Measurements from ENCODE around the gene ADGB. TPM values are rescaled to one million over a fixed set of nuclear protein-coding genes. Genes with fewer than 3 reads are reported as not detected.
A peak's percentile ranks its signal among the peaks of the same experiment; 100 is the strongest.

Gene ADGB
- total and polyA plus RNA-seq, 2 of the 13 experiments (the other 11 are each of a cell fraction or from before 2014, with no cell fraction given), result not detected

- TF ChIP-seq ZNF574 (CRISPR knock-in tag; IDR thresholded peaks at IDR 0.05), result peak; percentile 76
- peak; percentile 88; the same call in 1 of the 2 replicates for TF ChIP-seq AHR (CRISPR knock-in tag; IDR thresholded peaks at IDR 0.05)
- TF ChIP-seq DRAP1 (CRISPR knock-in tag; IDR thresholded peaks at IDR 0.05), result no peak
- 0 out of 2 replicates have a peak, but pooled peaks have one; percentile 65 for TF ChIP-seq ZIK1 (CRISPR knock-in tag; IDR thresholded peaks at IDR 0.05; ENCODE audit: borderline replicate concordance, low read depth)
- TF ChIP-seq ZBTB7B (CRISPR knock-in tag; IDR thresholded peaks at IDR 0.05), result peak; percentile 74; the same call in 1 of the 2 replicates
- peak; percentile 33; the same call in 1 of the 2 replicates for TF ChIP-seq ZNF639 (CRISPR knock-in tag; conservative IDR thresholded peaks at IDR 0.05)
- peak; percentile 85; the same call in 1 of the 2 replicates for TF ChIP-seq ZNF556 (CRISPR knock-in tag; IDR thresholded peaks at IDR 0.05; ENCODE audit: borderline replicate concordance)
- TF ChIP-seq ZNF33B (CRISPR knock-in tag; IDR thresholded peaks at IDR 0.05), result no peak
- no peak for TF ChIP-seq JUN (CRISPR knock-in tag; IDR thresholded peaks at IDR 0.05)
- TF ChIP-seq HOXA5 (CRISPR knock-in tag; IDR thresholded peaks at IDR 0.05), result 0 out of 2 replicates have a peak, but pooled peaks have one; percentile 50
- TF ChIP-seq PLSCR1 (CRISPR knock-in tag; IDR thresholded peaks at IDR 0.05; ENCODE audit: borderline replicate concordance), result no peak
- TF ChIP-seq RXRA (CRISPR knock-in tag; IDR thresholded peaks at IDR 0.05), result peak; percentile 81
- peak; percentile 70 for TF ChIP-seq GATAD1 (CRISPR knock-in tag; IDR thresholded peaks at IDR 0.05)
- TF ChIP-seq TRIM22 (IDR thresholded peaks at IDR 0.05), result no peak
- TF ChIP-seq ELF4 (CRISPR knock-in tag; IDR thresholded peaks at IDR 0.05; ENCODE audit: borderline replicate concordance), result no peak
- no peak for TF ChIP-seq HMG20B (CRISPR knock-in tag; conservative IDR thresholded peaks at IDR 0.05)
- peak; percentile 82; the same call in 1 of the 2 replicates for TF ChIP-seq ZNF839 (CRISPR knock-in tag; IDR thresholded peaks at IDR 0.05; ENCODE audit: borderline replicate concordance)
- 0 out of 2 replicates have a peak, but pooled peaks have one; percentile 36 for TF ChIP-seq ZNF629 (CRISPR knock-in tag; conservative IDR thresholded peaks at IDR 0.05)
- 0 out of 2 replicates have a peak, but pooled peaks have one; percentile 47 for TF ChIP-seq BRCA1 (CRISPR knock-in tag; IDR thresholded peaks at IDR 0.05)
- TF ChIP-seq FOXK1 (CRISPR knock-in tag; IDR thresholded peaks at IDR 0.05; ENCODE audit: borderline replicate concordance, low read depth), result peak; percentile 45; the same call in 1 of the 2 replicates
- TF ChIP-seq ZNF841 (CRISPR knock-in tag; IDR thresholded peaks at IDR 0.05; ENCODE audit: borderline replicate concordance), result no peak
- no peak for TF ChIP-seq KLF12 (CRISPR knock-in tag; IDR thresholded peaks at IDR 0.05; ENCODE audit: borderline replicate concordance)
Measured at GRCh38 chr6:146857180-146857979, 258.6 kb downstream of the ADGB start (continued).

Data from HepG2 (cell line).